Calu3 (cell line): ENCODE measurements around the gene C19orf85. TPM values are rescaled to one million over a fixed set of nuclear protein-coding genes. Genes with fewer than 3 reads are reported as not detected.
A peak's percentile ranks its signal among the peaks of the same experiment; 100 is the strongest.

Experiments used
- BruUV-seq: library from RNA; stranded (reverse); fragments of 400-500 nt; replicated peaks from 2 replicates; lab custom pipeline; 2021; lab: Mats Ljungman, UMichigan
- CTCF ChIA-PET: fragments of 300-600 bp; sonication (Branson Sonifier 250); formaldehyde crosslinking; loops from one replicate; lab custom pipeline; 2022; ENCODE audit warnings: antibody characterized with exemption; lab: Charles Lee
- DNase-seq: peaks from one replicate; pipeline ENCODE4 v3.0.0; 2022
- H3K27ac Mint-ChIP-seq: one replicate; pipeline ENCODE4 v1.8.0; 2022; ENCODE audit warnings: mixed read lengths; ENCODE audit not compliant: unreplicated experiment
- H3K27me3 Mint-ChIP-seq: one replicate; pipeline ENCODE4 v1.8.0; 2022; ENCODE audit warnings: mixed read lengths; ENCODE audit not compliant: unreplicated experiment
- H3K36me3 Mint-ChIP-seq: one replicate; pipeline ENCODE4 v1.8.0; 2022; ENCODE audit warnings: mild to moderate bottlenecking, moderate library complexity, mixed read lengths; ENCODE audit not compliant: insufficient read depth, unreplicated experiment
- H3K4me1 Mint-ChIP-seq: one replicate; pipeline ENCODE4 v1.8.0; 2022; ENCODE audit warnings: mild to moderate bottlenecking, low read depth, mixed read lengths; ENCODE audit not compliant: unreplicated experiment
- H3K4me3 Mint-ChIP-seq: one replicate; pipeline ENCODE4 v1.8.0; 2022; ENCODE audit warnings: mild to moderate bottlenecking, low read depth, moderate library complexity, mixed read lengths; ENCODE audit not compliant: unreplicated experiment
- H3K9me3 Mint-ChIP-seq: one replicate; pipeline ENCODE4 v1.8.0; 2022; ENCODE audit warnings: low read depth, mixed read lengths; ENCODE audit not compliant: unreplicated experiment
- CTCF ChIP-seq: fragments of 200-600 bp; IDR thresholded peaks from one replicate; pipeline ENCODE4 v1.8.0; 2022; ENCODE audit warnings: antibody characterized with exemption; ENCODE audit not compliant: unreplicated experiment
- intact Hi-C: fragments of 100-400 bp; cut with micrococcal nuclease; formaldehyde crosslinking; loops from one replicate; pipeline ENCODE4 v1.10.0; 2022; ENCODE audit not compliant: unreplicated experiment
- total RNA-seq: library from RNA; stranded (reverse); gene quantifications from 2 replicates; pipeline ENCODE4 v1.2.3, GENCODE V29; 2022

The C19orf85 gene
- total RNA-seq, 1 experiment from 2014 or later: not detected

GRCh38 chr19:55443045-55443823 lies 21.3 kb downstream of the C19orf85 start, which contains the start of gene SHISA7:
Gene SHISA7 (minus strand): TSS chr19:55443300. CDS start chr19:55442863, 437 bp downstream.
- intact Hi-C loops: no loop called here
- Mint-ChIP-seq H3K27me3 (no peaks in the 10 kb centered on the region), H3K4me3 (no peak within 1 kb of the TSS), H3K36me3 (peaks cover 4% of the 10 kb centered on the region), H3K4me1 (peaks cover 13% of the 10 kb centered on the region), H3K9me3 (peaks cover 3% of the 10 kb centered on the region), H3K27ac (no peak within 1 kb of the TSS)
- BruUV-seq: no TSS peak
- DNase-seq: no peak
- TF ChIP-seq CTCF: no peak
- CTCF ChIA-PET: no interaction called here

- no peaks in the 10 kb centered on the region for H3K27me3 Mint-ChIP-seq
- DNase-seq: no peak
- intact Hi-C loops: no loop called here
- no peak overlapping the region for H3K4me3 Mint-ChIP-seq
- peaks cover 4% of the 10 kb centered on the region for H3K36me3 Mint-ChIP-seq
- no peak overlapping the region for H3K27ac Mint-ChIP-seq
- CTCF ChIA-PET: no interaction called here
- H3K4me1 Mint-ChIP-seq: peaks cover 13% of the 10 kb centered on the region
- no peak for TF ChIP-seq CTCF
- BruUV-seq: no TSS peak
- H3K9me3 Mint-ChIP-seq: peaks cover 3% of the 10 kb centered on the region
Observed at GRCh38 chr19:55442372-55442961, 22.1 kb downstream of the C19orf85 start.

- intact Hi-C loops: no loop called here
- H3K27me3 Mint-ChIP-seq: no peaks in the 10 kb centered on the region
- peaks cover 13% of the 10 kb centered on the region for H3K4me1 Mint-ChIP-seq
- no peak for TF ChIP-seq CTCF
- DNase-seq: peak; percentile 44
- CTCF ChIA-PET: no interaction called here
- BruUV-seq: no TSS peak
- peaks cover 3% of the 10 kb centered on the region for H3K9me3 Mint-ChIP-seq
- H3K36me3 Mint-ChIP-seq: peaks cover 4% of the 10 kb centered on the region
- no peak overlapping the region for H3K27ac Mint-ChIP-seq
- H3K4me3 Mint-ChIP-seq: no peak overlapping the region
Observed at GRCh38 chr19:55441692-55442321, 22.7 kb downstream of the C19orf85 start.

GRCh38 chr19:55441319-55441691 lies 23.2 kb downstream of the C19orf85 start:
- no peak overlapping the region for H3K27ac Mint-ChIP-seq
- CTCF ChIA-PET: no interaction called here
- H3K27me3 Mint-ChIP-seq: no peaks in the 10 kb centered on the region
- no peak for DNase-seq
- BruUV-seq: no TSS peak
- intact Hi-C loops: no loop called here
- H3K4me3 Mint-ChIP-seq: no peak overlapping the region
- H3K4me1 Mint-ChIP-seq: peaks cover 13% of the 10 kb centered on the region
- no peak for TF ChIP-seq CTCF
- H3K9me3 Mint-ChIP-seq: peaks cover 3% of the 10 kb centered on the region
- H3K36me3 Mint-ChIP-seq: peaks cover 4% of the 10 kb centered on the region
